Caco-2 (cell line): ENCODE results near the gene RPP25L. TPM values are rescaled to one million over a fixed set of nuclear protein-coding genes. Genes with fewer than 3 reads are reported as not detected.
A peak's percentile ranks its signal among the peaks of the same experiment; 100 is the strongest.

Experiments used
- BruUV-seq: library from RNA; stranded (reverse); fragments of 400-500 nt; replicated peaks from 2 replicates; lab custom pipeline; 2021; lab: Mats Ljungman, UMichigan
- CTCF ChIA-PET: fragments of 300-600 bp; sonication (Branson Sonifier 250); formaldehyde crosslinking; loops from one replicate; lab custom pipeline; 2022; ENCODE audit warnings: antibody characterized with exemption; lab: Charles Lee
- POLR2A ChIA-PET: fragments of 300-600 bp; sonication (Branson Sonifier 250); formaldehyde crosslinking; loops from one replicate; lab custom pipeline; 2022; ENCODE audit warnings: antibody characterized with exemption; lab: Charles Lee
- DNase-seq, 2 experiments: peaks; one replicate each; pipeline versions ENCODE4 v3.0.0 to v3.0.0-alpha.2; 2020 to 2022
- H3K27me3 ChIP-seq: replicated peaks from 2 replicates; pipeline ENCODE4 v1.6.0; 2011; ENCODE audit warnings: low read length; ENCODE audit not compliant: control insufficient read depth, insufficient read depth
- H3K36me3 ChIP-seq: 2 replicates; pipeline ENCODE4 v1.5.1; 2011; ENCODE audit warnings: low read length; ENCODE audit not compliant: control insufficient read depth, insufficient read depth
- H3K4me1 ChIP-seq: fragments of 250-450 bp; sonication (Bioruptor Pico); 2 replicates; pipeline ENCODE4 v1.5.1; 2020; ENCODE audit warnings: mild to moderate bottlenecking
- H3K4me3 ChIP-seq: 2 replicates; pipeline ENCODE4 v1.5.1; 2011; ENCODE audit warnings: low read depth, mild to moderate bottlenecking, control low read depth, low read length
- H3K9me3 ChIP-seq: fragments of 250-450 bp; sonication (Bioruptor Pico); 2 replicates; pipeline ENCODE4 v1.5.1; 2020; ENCODE audit warnings: mild to moderate bottlenecking, moderate library complexity
- H3K27ac Mint-ChIP-seq: one replicate; pipeline ENCODE4 v1.8.0; 2022; ENCODE audit warnings: mixed read lengths; ENCODE audit not compliant: unreplicated experiment
- H3K27me3 Mint-ChIP-seq: one replicate; pipeline ENCODE4 v1.8.0; 2022; ENCODE audit warnings: mixed read lengths; ENCODE audit not compliant: insufficient read depth, unreplicated experiment
- H3K36me3 Mint-ChIP-seq: one replicate; pipeline ENCODE4 v1.8.0; 2022; ENCODE audit warnings: mild to moderate bottlenecking, mixed read lengths; ENCODE audit not compliant: insufficient read depth, unreplicated experiment
- H3K4me1 Mint-ChIP-seq: one replicate; pipeline ENCODE4 v1.8.0; 2022; ENCODE audit warnings: low read depth, mixed read lengths; ENCODE audit not compliant: unreplicated experiment
- H3K4me3 Mint-ChIP-seq: one replicate; pipeline ENCODE4 v1.8.0; 2022; ENCODE audit warnings: mild to moderate bottlenecking, moderate library complexity, mixed read lengths; ENCODE audit not compliant: unreplicated experiment
- H3K9me3 Mint-ChIP-seq: one replicate; pipeline ENCODE4 v1.8.0; 2022; ENCODE audit warnings: mixed read lengths; ENCODE audit not compliant: unreplicated experiment
- intact Hi-C: fragments of 100-400 bp; cut with micrococcal nuclease; formaldehyde crosslinking; loops from one replicate; pipeline ENCODE4 v1.10.0; 2022; ENCODE audit not compliant: unreplicated experiment
- total RNA-seq: library from RNA; stranded (reverse); gene quantifications from 2 replicates; pipeline ENCODE4 v1.2.3, GENCODE V29; 2022
- TF ChIP-seq, protein P1 (sequence below), 2 experiments: fragments of 200-600 bp in 1 of 2; IDR thresholded peaks; 1 replicate in 1 of 2; 2 replicates in 1 of 2; pipeline versions ENCODE4 v1.5.1 to v1.8.0; 2011 to 2022; ENCODE audit warnings: antibody characterized with exemption in 1 of 2, control low read depth in 1 of 2, inconsistent platforms in 1 of 2, low read depth in 1 of 2, low read length in 1 of 2, mild to moderate bottlenecking in 1 of 2, moderate library complexity in 1 of 2; ENCODE audit not compliant: insufficient read depth in 1 of 2, severe bottlenecking in 1 of 2, unreplicated experiment in 1 of 2

Gene RPP25L
- total RNA-seq, 1 experiment from 2014 or later, result 27.4 TPM

- Histone ChIP-seq H3K36me3 (peaks cover 1% of the 10 kb centered on the region; the same call in 1 of the 2 replicates), H3K9me3 (no peaks in the 10 kb centered on the region), H3K27me3 (no peaks in the 10 kb centered on the region), H3K4me1 (peaks cover 3% of the 10 kb centered on the region), H3K4me3 (no peak overlapping the region)
- BruUV-seq, result no TSS peak
- Mint-ChIP-seq H3K9me3 (no peaks in the 10 kb centered on the region), H3K36me3 (peaks cover 10% of the 10 kb centered on the region), H3K27ac (no peak overlapping the region), H3K4me1 (peaks cover 3% of the 10 kb centered on the region), H3K4me3 (peak overlapping the region; percentile 46), H3K27me3 (no peaks in the 10 kb centered on the region)
- TF ChIP-seq, protein P1, sequence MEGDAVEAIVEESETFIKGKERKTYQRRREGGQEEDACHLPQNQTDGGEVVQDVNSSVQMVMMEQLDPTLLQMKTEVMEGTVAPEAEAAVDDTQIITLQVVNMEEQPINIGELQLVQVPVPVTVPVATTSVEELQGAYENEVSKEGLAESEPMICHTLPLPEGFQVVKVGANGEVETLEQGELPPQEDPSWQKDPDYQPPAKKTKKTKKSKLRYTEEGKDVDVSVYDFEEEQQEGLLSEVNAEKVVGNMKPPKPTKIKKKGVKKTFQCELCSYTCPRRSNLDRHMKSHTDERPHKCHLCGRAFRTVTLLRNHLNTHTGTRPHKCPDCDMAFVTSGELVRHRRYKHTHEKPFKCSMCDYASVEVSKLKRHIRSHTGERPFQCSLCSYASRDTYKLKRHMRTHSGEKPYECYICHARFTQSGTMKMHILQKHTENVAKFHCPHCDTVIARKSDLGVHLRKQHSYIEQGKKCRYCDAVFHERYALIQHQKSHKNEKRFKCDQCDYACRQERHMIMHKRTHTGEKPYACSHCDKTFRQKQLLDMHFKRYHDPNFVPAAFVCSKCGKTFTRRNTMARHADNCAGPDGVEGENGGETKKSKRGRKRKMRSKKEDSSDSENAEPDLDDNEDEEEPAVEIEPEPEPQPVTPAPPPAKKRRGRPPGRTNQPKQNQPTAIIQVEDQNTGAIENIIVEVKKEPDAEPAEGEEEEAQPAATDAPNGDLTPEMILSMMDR (IDR thresholded peaks at IDR 0.05; ENCODE audit: insufficient read depth in 1 of 2, low read depth in 1 of 2, low read length in 1 of 2, severe bottlenecking in 1 of 2, unreplicated experiment in 1 of 2), result no peak
- intact Hi-C loops, result no loop called here
- CTCF ChIA-PET, result interaction anchor here (0.6 kb wide), 2 partner anchors 184 to 243 kb away, joined by 3 read pairs; no protein-coding TSS in a partner anchor
- no peak for DNase-seq
- POLR2A ChIA-PET, result interaction anchor here (0.6 kb wide), 1 partner anchor 1556 kb away, joined by 3 read pairs; no protein-coding TSS in a partner anchor
Measured at GRCh38 chr9:34635556-34635955, 23.7 kb upstream of the RPP25L start.

GRCh38 chr9:34634551-34635248, 22.8 kb upstream of the RPP25L start:
- Histone ChIP-seq H3K9me3 (no peaks in the 10 kb centered on the region), H3K4me3 (no peak overlapping the region), H3K4me1 (peaks cover 9% of the 10 kb centered on the region), H3K27me3 (no peaks in the 10 kb centered on the region), H3K36me3 (peaks cover 1% of the 10 kb centered on the region; the same call in 1 of the 2 replicates)
- peaks cover 10% of the 10 kb centered on the region for H3K36me3 Mint-ChIP-seq
- H3K27me3 Mint-ChIP-seq, result no peaks in the 10 kb centered on the region
- ChIA-PET POLR2A (interaction anchor here (0.6 kb wide), 1 partner anchor 14 kb away, joined by 6 read pairs; no protein-coding TSS in a partner anchor), CTCF (interaction anchor here (0.6 to 1.9 kb wide), 12 partner anchors 8 to 244 kb away, joined by 3 to 21 read pairs (median 5); partner anchors contain the start of genes DCTN3, GALT, IL11RA and RPP25L)
- no peak for DNase-seq
- peaks cover 8% of the 10 kb centered on the region for H3K4me1 Mint-ChIP-seq
- intact Hi-C loops, result loop anchor here (1.0 kb wide), 1 partner anchor 22 kb away; the partner anchor contains the start of gene RPP25L
- BruUV-seq, result TSS peak; percentile 61
- H3K4me3 Mint-ChIP-seq, result no peak overlapping the region
- no peaks in the 10 kb centered on the region for H3K9me3 Mint-ChIP-seq
- H3K27ac Mint-ChIP-seq, result no peak overlapping the region
- TF ChIP-seq, protein P1 (IDR thresholded peaks at IDR 0.05; ENCODE audit: insufficient read depth in 1 of 2, low read depth in 1 of 2, low read length in 1 of 2, severe bottlenecking in 1 of 2, unreplicated experiment in 1 of 2), result no peak

GRCh38 chr9:34633851-34634550, 22.1 kb upstream of the RPP25L start:
- Mint-ChIP-seq H3K27ac (no peak overlapping the region), H3K36me3 (peaks cover 10% of the 10 kb centered on the region), H3K4me1 (peaks cover 8% of the 10 kb centered on the region), H3K4me3 (no peak overlapping the region), H3K9me3 (no peaks in the 10 kb centered on the region), H3K27me3 (no peaks in the 10 kb centered on the region)
- H3K4me3 ChIP-seq, result no peak overlapping the region
- H3K36me3 ChIP-seq, result peaks cover 1% of the 10 kb centered on the region; the same call in 1 of the 2 replicates
- H3K27me3 ChIP-seq, result no peaks in the 10 kb centered on the region
- POLR2A ChIA-PET, result interaction anchor here (0.6 kb wide), 1 partner anchor 15 kb away, joined by 6 read pairs; no protein-coding TSS in a partner anchor
- TF ChIP-seq, protein P1 (IDR thresholded peaks at IDR 0.05; ENCODE audit: insufficient read depth in 1 of 2, low read depth in 1 of 2, low read length in 1 of 2, severe bottlenecking in 1 of 2, unreplicated experiment in 1 of 2), result peak; percentile 86 to 88
- no TSS peak for BruUV-seq
- CTCF ChIA-PET, result interaction anchor here (0.6 to 1.9 kb wide), 14 partner anchors 9 to 92 kb away, joined by 3 to 21 read pairs (median 5); partner anchors contain the start of genes DCTN3, GALT, IL11RA and RPP25L
- intact Hi-C loops, result loop anchor here (1.0 kb wide), 1 partner anchor 22 kb away; the partner anchor contains the start of gene RPP25L
- peaks cover 9% of the 10 kb centered on the region for H3K4me1 ChIP-seq
- peak; percentile 79 to 81 for DNase-seq
- H3K9me3 ChIP-seq, result no peaks in the 10 kb centered on the region
